ENCODE measurements around the gene JMJD8.

JMJD8 gene

GRCh38 chr16:694863-695354 is 10.8 kb upstream of the JMJD8 start:
- TF ChIP-seq GABPA (IDR thresholded peaks at IDR 0.05; ENCODE audit: low read depth), result no peak
- no peak for TF ChIP-seq REST (IDR thresholded peaks at IDR 0.05; ENCODE audit: insufficient replicate concordance, low read depth)
- no peak for TF ChIP-seq POLR2AphosphoS5 (IDR thresholded peaks at IDR 0.05; ENCODE audit: low read depth)
- TF ChIP-seq SPI1 (IDR thresholded peaks at IDR 0.05; ENCODE audit: borderline replicate concordance, low read depth), result no peak
- TF ChIP-seq CTCF (IDR thresholded peaks at IDR 0.05; ENCODE audit: insufficient read depth, low read length), result no peak
- no peak for DNase-seq (ENCODE audit: low read depth in 1 of 2, low spot score in 1 of 2)
- Histone ChIP-seq H3K4me3 (replicated peaks; ENCODE audit: insufficient read depth, low read length) (no peak overlapping the region), H3K27me3 (ENCODE audit: insufficient read depth, poor library complexity, severe bottlenecking) (peaks cover 43% of the 10 kb centered on the region), H3K27ac (replicated peaks) (no peak overlapping the region)

DNA sequence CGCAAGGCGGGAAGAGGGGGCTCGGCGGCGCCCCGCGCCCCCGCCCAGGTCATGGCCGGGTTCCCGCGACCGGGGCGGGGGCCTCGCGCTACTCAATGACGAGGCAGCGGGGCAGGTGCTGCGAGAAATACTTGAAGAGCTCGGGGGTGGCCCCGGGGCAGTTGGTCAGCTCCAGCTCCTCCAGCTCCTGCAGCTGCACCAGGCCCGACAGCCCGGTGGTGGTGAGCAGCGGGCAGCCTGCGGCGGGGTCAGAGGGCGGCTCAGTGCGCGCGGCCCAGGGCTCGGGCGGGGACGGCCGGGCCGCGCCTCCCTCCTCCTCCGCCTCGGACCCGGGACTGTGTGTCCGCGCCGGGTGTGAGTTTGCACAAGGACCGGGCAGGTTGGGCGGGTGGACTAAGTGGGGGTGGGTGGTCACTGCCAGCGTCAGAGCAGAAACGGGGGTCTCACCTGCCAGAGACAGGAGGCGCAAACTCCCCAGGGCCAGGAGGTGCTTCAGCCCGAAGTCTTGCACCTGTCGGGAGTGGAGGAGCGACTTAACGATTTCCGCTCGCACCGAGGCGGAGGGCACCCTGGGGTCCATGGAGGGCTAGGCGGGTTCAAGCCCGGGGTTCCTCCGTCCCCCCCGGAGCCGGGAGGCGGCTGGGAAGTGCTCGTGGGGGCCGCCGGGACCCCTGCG is 10.2 kb upstream of the JMJD8 start:
- H3K4me3 ChIP-seq (replicated peaks; ENCODE audit: insufficient read depth, low read length), result no peak overlapping the region
- no peak for TF ChIP-seq CTCF (IDR thresholded peaks at IDR 0.05; ENCODE audit: insufficient read depth, low read length)
- TF ChIP-seq SPI1 (IDR thresholded peaks at IDR 0.05; ENCODE audit: borderline replicate concordance, low read depth), result no peak
- no peak for TF ChIP-seq GABPA (IDR thresholded peaks at IDR 0.05; ENCODE audit: low read depth)
- no peak for TF ChIP-seq REST (IDR thresholded peaks at IDR 0.05; ENCODE audit: insufficient replicate concordance, low read depth)
- no peak for TF ChIP-seq POLR2AphosphoS5 (IDR thresholded peaks at IDR 0.05; ENCODE audit: low read depth)
- H3K27ac ChIP-seq (replicated peaks), result no peak overlapping the region
- H3K27me3 ChIP-seq (ENCODE audit: insufficient read depth, poor library complexity, severe bottlenecking), result peaks cover 41% of the 10 kb centered on the region
- no peak for DNase-seq (ENCODE audit: low read depth in 1 of 2, low spot score in 1 of 2)

DNA sequence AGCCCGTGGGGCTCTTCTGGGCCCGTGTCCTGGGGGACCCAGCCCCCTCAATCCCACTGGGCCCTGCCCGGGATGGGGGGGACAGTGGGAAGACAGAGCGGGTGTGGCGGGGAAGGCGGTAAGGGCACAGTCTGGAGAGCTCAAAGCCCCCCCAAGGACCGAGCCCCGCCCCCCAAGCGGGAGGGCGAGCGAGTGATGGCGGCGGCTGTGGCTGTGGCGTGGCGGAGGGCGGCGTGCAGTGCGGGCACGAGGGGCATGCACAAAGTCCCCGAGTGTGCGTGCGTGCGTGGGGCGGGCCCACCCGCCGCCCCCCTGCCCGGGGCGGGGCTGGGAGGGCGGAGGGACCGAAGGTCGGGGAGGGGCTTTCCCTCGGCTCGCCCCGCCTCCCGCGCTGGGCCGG is 9.6 kb upstream of the JMJD8 start:
- H3K27ac ChIP-seq (replicated peaks), result no peak overlapping the region
- H3K4me3 ChIP-seq (replicated peaks; ENCODE audit: insufficient read depth, low read length), result no peak overlapping the region
- TF ChIP-seq POLR2AphosphoS5 (IDR thresholded peaks at IDR 0.05; ENCODE audit: low read depth) (no peak; the same call in 1 of the 2 replicates), REST (IDR thresholded peaks at IDR 0.05; ENCODE audit: insufficient replicate concordance, low read depth) (no peak), CTCF (IDR thresholded peaks at IDR 0.05; ENCODE audit: insufficient read depth, low read length) (no peak), GABPA (IDR thresholded peaks at IDR 0.05; ENCODE audit: low read depth) (no peak), SPI1 (IDR thresholded peaks at IDR 0.05; ENCODE audit: borderline replicate concordance, low read depth) (no peak)
- H3K27me3 ChIP-seq (ENCODE audit: insufficient read depth, poor library complexity, severe bottlenecking), result peaks cover 36% of the 10 kb centered on the region
- no peak for DNase-seq (ENCODE audit: low read depth in 1 of 2, low spot score in 1 of 2)
